HL-60 (cell line): Measurements from ENCODE around the gene LRP6.

Experiments
- GABPA ChIP-seq: IDR thresholded peaks from 2 replicates; pipeline ENCODE4 v1.6.1; 2012; ENCODE audit warnings: low read depth
- POLR2AphosphoS5 ChIP-seq: IDR thresholded peaks from 2 replicates; pipeline ENCODE4 v1.6.1; 2012; ENCODE audit warnings: low read depth
- SPI1 ChIP-seq: IDR thresholded peaks from 2 replicates; pipeline ENCODE4 v1.6.1; 2012; ENCODE audit warnings: low read depth, mild to moderate bottlenecking, borderline replicate concordance
- TF ChIP-seq, protein P1 (sequence below): IDR thresholded peaks from 2 replicates; pipeline ENCODE4 v1.6.1; 2012; ENCODE audit warnings: low read depth; ENCODE audit not compliant: insufficient replicate concordance
- TF ChIP-seq, protein P2 (sequence below): IDR thresholded peaks from one replicate; pipeline ENCODE4 v1.5.1; 2011; ENCODE audit warnings: low read length, control low read depth, inconsistent platforms; ENCODE audit not compliant: insufficient read depth

DNA sequence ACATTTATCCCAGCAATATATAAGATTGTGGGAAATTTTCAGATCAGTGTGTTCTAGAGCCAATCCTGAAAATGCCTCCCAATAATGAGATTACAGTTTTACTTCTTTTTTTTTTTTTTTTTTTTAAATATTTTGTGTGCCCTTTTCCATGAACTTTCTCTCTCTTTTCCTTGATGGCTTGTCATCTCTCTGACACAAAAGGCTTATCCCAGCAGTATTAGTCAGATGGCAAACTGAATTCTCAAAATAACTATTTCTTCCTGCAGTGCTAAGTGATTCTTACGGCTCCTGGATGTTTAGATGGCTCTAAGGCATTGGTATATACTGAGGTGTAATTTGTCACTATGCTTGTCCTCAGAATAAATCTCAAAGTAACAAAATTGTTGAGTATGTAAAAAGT lies 86.7 kb downstream of the LRP6 start:
- TF ChIP-seq, protein P1, sequence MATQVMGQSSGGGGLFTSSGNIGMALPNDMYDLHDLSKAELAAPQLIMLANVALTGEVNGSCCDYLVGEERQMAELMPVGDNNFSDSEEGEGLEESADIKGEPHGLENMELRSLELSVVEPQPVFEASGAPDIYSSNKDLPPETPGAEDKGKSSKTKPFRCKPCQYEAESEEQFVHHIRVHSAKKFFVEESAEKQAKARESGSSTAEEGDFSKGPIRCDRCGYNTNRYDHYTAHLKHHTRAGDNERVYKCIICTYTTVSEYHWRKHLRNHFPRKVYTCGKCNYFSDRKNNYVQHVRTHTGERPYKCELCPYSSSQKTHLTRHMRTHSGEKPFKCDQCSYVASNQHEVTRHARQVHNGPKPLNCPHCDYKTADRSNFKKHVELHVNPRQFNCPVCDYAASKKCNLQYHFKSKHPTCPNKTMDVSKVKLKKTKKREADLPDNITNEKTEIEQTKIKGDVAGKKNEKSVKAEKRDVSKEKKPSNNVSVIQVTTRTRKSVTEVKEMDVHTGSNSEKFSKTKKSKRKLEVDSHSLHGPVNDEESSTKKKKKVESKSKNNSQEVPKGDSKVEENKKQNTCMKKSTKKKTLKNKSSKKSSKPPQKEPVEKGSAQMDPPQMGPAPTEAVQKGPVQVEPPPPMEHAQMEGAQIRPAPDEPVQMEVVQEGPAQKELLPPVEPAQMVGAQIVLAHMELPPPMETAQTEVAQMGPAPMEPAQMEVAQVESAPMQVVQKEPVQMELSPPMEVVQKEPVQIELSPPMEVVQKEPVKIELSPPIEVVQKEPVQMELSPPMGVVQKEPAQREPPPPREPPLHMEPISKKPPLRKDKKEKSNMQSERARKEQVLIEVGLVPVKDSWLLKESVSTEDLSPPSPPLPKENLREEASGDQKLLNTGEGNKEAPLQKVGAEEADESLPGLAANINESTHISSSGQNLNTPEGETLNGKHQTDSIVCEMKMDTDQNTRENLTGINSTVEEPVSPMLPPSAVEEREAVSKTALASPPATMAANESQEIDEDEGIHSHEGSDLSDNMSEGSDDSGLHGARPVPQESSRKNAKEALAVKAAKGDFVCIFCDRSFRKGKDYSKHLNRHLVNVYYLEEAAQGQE, result no peak
- TF ChIP-seq POLR2AphosphoS5, result no peak
- TF ChIP-seq, protein P2, sequence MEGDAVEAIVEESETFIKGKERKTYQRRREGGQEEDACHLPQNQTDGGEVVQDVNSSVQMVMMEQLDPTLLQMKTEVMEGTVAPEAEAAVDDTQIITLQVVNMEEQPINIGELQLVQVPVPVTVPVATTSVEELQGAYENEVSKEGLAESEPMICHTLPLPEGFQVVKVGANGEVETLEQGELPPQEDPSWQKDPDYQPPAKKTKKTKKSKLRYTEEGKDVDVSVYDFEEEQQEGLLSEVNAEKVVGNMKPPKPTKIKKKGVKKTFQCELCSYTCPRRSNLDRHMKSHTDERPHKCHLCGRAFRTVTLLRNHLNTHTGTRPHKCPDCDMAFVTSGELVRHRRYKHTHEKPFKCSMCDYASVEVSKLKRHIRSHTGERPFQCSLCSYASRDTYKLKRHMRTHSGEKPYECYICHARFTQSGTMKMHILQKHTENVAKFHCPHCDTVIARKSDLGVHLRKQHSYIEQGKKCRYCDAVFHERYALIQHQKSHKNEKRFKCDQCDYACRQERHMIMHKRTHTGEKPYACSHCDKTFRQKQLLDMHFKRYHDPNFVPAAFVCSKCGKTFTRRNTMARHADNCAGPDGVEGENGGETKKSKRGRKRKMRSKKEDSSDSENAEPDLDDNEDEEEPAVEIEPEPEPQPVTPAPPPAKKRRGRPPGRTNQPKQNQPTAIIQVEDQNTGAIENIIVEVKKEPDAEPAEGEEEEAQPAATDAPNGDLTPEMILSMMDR, result no peak
- no peak for TF ChIP-seq GABPA
- no peak for TF ChIP-seq SPI1
